ENCODE data around the gene DDR1. TPM values are rescaled to one million over a fixed set of nuclear protein-coding genes. Genes with fewer than 3 reads are reported as not detected.

Gene DDR1
- total RNA-seq, 6 experiments from 2014 or later, result 3.2 to 9.9 (median 5.0) TPM

DNA sequence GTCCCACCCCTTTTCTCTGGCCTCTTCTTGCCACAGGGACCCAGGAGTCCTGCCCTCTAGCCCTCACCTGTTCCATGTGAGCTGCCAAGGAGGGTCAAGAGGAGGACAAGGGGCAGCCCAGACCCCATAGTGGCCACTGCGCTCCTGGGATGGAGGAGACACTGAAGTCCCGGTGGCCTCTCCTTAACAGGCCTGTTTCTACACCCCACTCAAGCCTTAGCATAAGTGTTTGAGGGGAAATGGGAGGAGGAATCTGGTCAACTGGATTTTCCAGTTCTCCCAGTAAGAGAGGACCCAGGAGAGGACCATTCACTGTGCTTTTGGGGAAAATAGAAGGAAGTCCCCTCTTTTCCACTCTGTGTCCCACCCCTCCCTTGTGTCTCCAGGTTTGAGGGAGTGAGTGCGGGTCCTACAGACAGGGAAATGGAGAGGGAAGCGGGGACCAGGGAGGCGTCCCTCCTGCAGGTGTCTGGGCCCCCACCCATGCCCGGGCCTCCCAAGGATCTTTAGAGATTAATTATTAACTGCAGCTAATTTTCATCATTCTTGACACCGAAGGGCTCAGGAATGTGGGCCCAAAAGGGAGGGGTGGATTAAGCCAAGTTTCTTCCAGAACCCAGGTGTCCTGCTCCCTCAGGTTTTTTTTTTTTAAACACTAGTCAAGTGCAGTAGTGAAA is 47.8 kb downstream of the DDR1 start, which contains the start of gene SFTA2:
Gene SFTA2 (minus strand): TSS at position 202 of the 677 bp plus-strand sequence. CDS start 74 bp downstream, at position 128.
- 71% methylated on average over 5 of the region's 7 CpGs for WGBS (ENCODE audit: insufficient coverage, low coverage, low lambda C conversion rate, missing lambda C conversion rate)
- H3K4me3 ChIP-seq, result no peak within 1 kb of the TSS
- intact Hi-C loops (cut with DNase I), result loop anchor here in 1 of 2 donors (10.0 kb wide), 1 partner anchor 113 kb away; no protein-coding TSS in a partner anchor
- no peak within 1 kb of the TSS for H3K27ac ChIP-seq
- H3K36me3 ChIP-seq, result no peaks in the 10 kb centered on the region
- TF ChIP-seq POLR2A (IDR thresholded peaks at IDR 0.05), result no peak
- TF ChIP-seq, protein P1, sequence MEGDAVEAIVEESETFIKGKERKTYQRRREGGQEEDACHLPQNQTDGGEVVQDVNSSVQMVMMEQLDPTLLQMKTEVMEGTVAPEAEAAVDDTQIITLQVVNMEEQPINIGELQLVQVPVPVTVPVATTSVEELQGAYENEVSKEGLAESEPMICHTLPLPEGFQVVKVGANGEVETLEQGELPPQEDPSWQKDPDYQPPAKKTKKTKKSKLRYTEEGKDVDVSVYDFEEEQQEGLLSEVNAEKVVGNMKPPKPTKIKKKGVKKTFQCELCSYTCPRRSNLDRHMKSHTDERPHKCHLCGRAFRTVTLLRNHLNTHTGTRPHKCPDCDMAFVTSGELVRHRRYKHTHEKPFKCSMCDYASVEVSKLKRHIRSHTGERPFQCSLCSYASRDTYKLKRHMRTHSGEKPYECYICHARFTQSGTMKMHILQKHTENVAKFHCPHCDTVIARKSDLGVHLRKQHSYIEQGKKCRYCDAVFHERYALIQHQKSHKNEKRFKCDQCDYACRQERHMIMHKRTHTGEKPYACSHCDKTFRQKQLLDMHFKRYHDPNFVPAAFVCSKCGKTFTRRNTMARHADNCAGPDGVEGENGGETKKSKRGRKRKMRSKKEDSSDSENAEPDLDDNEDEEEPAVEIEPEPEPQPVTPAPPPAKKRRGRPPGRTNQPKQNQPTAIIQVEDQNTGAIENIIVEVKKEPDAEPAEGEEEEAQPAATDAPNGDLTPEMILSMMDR (IDR thresholded peaks at IDR 0.05), result no peak
- peak in 1 of 4 donors; percentile 11 for ATAC-seq
- no peaks in the 10 kb centered on the region for H3K27me3 ChIP-seq
- no peak for DNase-seq
- no peaks in the 10 kb centered on the region for H3K9me3 ChIP-seq
- no peaks in the 10 kb centered on the region for H3K4me1 ChIP-seq

DNA sequence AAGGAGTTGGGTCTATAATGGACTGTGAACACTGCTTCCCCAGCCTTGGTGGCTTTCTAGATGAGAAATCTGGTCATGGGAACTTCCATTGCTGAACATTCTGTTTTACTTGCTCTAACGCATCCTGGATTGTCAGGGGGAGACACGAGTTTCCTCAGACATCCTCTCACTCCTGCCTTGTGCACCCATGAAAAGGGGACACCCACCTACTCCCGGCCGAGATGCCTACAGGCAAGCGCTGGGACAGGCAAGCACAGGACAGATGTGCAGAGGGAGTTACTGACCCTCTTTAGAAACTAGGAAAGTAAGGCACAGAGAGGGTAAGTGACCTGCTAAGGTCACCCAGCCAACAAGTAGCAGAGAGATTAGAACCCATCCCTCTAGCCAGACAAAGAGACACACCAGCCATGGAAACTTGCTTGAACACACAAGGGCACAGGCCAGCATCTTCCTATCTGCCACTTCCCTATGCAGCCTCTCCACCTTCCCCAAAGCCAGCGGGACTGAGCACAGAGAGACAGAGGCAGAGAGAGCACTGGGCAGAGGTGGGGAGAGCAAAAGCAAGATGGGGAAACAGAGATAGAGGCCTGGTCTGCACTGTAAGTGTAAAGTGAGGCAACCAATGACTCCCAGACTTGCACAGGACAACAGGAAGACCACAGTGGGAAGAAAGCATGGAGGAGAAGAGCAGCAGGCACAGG is 48.5 kb downstream of the DDR1 start:
- WGBS (ENCODE audit: insufficient coverage, low coverage, low lambda C conversion rate, missing lambda C conversion rate), result 53% methylated on average over 3 of the region's 6 CpGs
- no peak overlapping the region for H3K4me3 ChIP-seq

DNA sequence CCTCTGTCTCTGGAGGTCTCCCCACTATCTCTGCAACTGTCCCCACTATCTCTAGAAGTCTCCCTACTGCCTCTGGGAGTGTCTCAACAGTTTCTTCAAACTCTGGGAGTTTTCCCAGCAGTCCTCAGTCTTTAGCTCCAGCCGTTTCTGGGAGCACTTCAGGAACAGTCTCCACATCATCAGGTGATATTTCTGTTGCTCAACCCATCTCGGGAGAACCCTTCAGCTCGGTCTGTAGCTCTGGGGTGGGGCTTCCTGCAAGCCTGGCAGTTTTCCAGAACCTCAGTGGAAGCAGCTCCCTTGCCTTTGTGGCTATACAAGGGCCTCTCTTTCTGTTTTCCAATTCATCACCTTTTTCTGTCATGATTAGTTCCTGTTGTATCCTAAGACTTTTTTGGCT is 50.7 kb downstream of the DDR1 start:
- H3K9me3 ChIP-seq, result no peaks in the 10 kb centered on the region
- H3K4me3 ChIP-seq, result no peak overlapping the region
- no peak overlapping the region for H3K27ac ChIP-seq
- no peaks in the 10 kb centered on the region for H3K27me3 ChIP-seq
- no peak for ATAC-seq
- intact Hi-C loops (cut with DNase I), result loop anchor here in 1 of 2 donors (10.0 kb wide), 1 partner anchor 110 kb away; no protein-coding TSS in a partner anchor
- no peaks in the 10 kb centered on the region for H3K4me1 ChIP-seq
- no peaks in the 10 kb centered on the region for H3K36me3 ChIP-seq
- no peak for DNase-seq
- 12% methylated on average over 3 of the region's 3 CpGs for WGBS (ENCODE audit: insufficient coverage, low coverage, low lambda C conversion rate, missing lambda C conversion rate)
- no peak for TF ChIP-seq POLR2A (IDR thresholded peaks at IDR 0.05)
- TF ChIP-seq, protein P1 (IDR thresholded peaks at IDR 0.05), result no peak

More for the DNA sequence above, 48.5 kb downstream of the DDR1 start:
- TF ChIP-seq, protein P1 (IDR thresholded peaks at IDR 0.05), result no peak
- no peak for TF ChIP-seq POLR2A (IDR thresholded peaks at IDR 0.05)
- DNase-seq (no peak), ATAC-seq (no peak)
- Histone ChIP-seq H3K27me3 (no peaks in the 10 kb centered on the region), H3K9me3 (no peaks in the 10 kb centered on the region), H3K4me1 (no peaks in the 10 kb centered on the region), H3K27ac (no peak overlapping the region), H3K36me3 (no peaks in the 10 kb centered on the region)
- intact Hi-C loops (cut with DNase I), result loop anchor here in 1 of 2 donors (10.0 kb wide), 1 partner anchor 112 kb away; no protein-coding TSS in a partner anchor

DNA sequence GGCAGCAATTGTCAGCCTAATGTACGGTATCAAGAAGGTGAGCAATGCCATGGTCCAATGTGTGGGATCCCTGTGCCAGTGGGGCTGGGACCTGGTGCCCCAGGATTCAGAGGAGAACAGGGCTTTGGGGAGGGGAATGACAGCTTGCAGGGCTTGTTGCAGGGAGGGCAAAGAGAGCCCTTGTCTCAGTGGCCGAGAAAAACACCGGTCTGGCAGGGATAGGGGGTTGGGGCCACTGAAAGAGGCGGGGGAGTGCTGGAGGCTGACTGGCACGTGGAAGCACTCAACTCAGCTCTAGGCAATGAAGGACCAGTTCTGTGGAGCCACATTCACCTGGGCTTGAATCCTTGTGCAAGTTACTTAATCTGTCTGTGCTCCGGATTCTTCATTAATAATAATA is 52.9 kb downstream of the DDR1 start:
- intact Hi-C loops (cut with DNase I), result loop anchor here in 1 of 2 donors (10.0 kb wide), 1 partner anchor 108 kb away; no protein-coding TSS in a partner anchor
- WGBS (ENCODE audit: insufficient coverage, low coverage, low lambda C conversion rate, missing lambda C conversion rate), result 73% methylated on average over 4 of the region's 6 CpGs
- Histone ChIP-seq H3K4me3 (no peak overlapping the region), H3K27me3 (no peaks in the 10 kb centered on the region), H3K27ac (no peak overlapping the region), H3K4me1 (no peaks in the 10 kb centered on the region), H3K36me3 (no peaks in the 10 kb centered on the region), H3K9me3 (no peaks in the 10 kb centered on the region)
- ATAC-seq (no peak), DNase-seq (no peak)
- TF ChIP-seq POLR2A (IDR thresholded peaks at IDR 0.05), result no peak

DNA sequence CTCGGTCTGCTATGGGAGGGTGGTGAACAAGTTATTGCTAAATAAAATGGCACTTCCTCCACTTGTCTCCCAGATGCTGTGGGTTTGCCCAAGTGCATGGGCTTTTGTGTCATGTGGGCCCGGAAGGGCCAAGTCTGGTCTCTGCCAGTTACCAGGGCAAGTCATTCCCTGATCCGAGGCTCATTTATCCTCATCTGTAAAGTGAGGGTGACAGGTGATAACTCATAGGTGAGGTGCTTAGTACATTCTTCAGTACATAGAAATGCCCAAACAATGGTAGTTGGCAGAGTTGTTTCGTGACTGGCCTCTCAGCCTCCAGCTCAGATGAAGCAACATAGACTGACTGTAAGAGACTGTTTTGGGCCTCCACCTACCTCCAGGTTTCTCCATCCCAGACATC is 54.4 kb downstream of the DDR1 start:
- no peaks in the 10 kb centered on the region for H3K27me3 ChIP-seq
- H3K4me1 ChIP-seq, result no peaks in the 10 kb centered on the region
- WGBS (ENCODE audit: insufficient coverage, low coverage, low lambda C conversion rate, missing lambda C conversion rate), result 48% methylated on average over 4 of the region's 4 CpGs
- intact Hi-C loops (cut with DNase I), result loop anchor here in 1 of 2 donors (10.0 kb wide), 1 partner anchor 106 kb away; no protein-coding TSS in a partner anchor
- no peak for ATAC-seq
- no peaks in the 10 kb centered on the region for H3K36me3 ChIP-seq
- H3K4me3 ChIP-seq, result no peak overlapping the region
- H3K27ac ChIP-seq, result no peak overlapping the region
- DNase-seq, result no peak
- TF ChIP-seq POLR2A (IDR thresholded peaks at IDR 0.05), result no peak
- H3K9me3 ChIP-seq, result no peaks in the 10 kb centered on the region
